HCT116 (cell line): Measurements from ENCODE around the gene SYN1.
"Not testable (repeated sequence)": the region's sequence is repeated elsewhere in the genome, so short reads cannot be mapped to it uniquely, and the experiment has no call there.

Experiments used
- CEBPB ChIP-seq: IDR thresholded peaks from 2 replicates; pipeline ENCODE4 v1.6.1; 2012; ENCODE audit warnings: low read depth
- CTCF ChIP-seq, 3 experiments: fragments of 200-600 bp in 1 of 3; sonication (generic) in 1 of 3; IDR thresholded peaks in 2 of 3; conservative IDR thresholded peaks in 1 of 3; 2 replicates each; pipeline ENCODE4 v1.5.1; 2012 to 2017; ENCODE audit warnings: low read depth in 2 of 3, low read length in 2 of 3, antibody characterized with exemption in 1 of 3, borderline replicate concordance in 1 of 3, control low read depth in 1 of 3, mild to moderate bottlenecking in 1 of 3, mixed read lengths in 1 of 3, mixed run types in 1 of 3, moderate library complexity in 1 of 3; ENCODE audit not compliant: insufficient read depth in 1 of 3
- EZH2phosphoT487 ChIP-seq: fragments of 200-600 bp; IDR thresholded peaks from 2 replicates; pipeline ENCODE4 v1.6.1; 2018; ENCODE audit warnings: antibody characterized with exemption, borderline replicate concordance
- JUND ChIP-seq: IDR thresholded peaks from 2 replicates; pipeline ENCODE4 v1.6.1; 2012
- POLR2A ChIP-seq: IDR thresholded peaks from 2 replicates; pipeline ENCODE4 v1.7.0; 2011; ENCODE audit warnings: borderline replicate concordance; ENCODE audit not compliant: insufficient read depth, insufficient read length; ENCODE audit errors: extremely low read depth
- POLR2AphosphoS5 ChIP-seq: IDR thresholded peaks from 2 replicates; pipeline ENCODE4 v1.6.1; 2011; ENCODE audit warnings: mild to moderate bottlenecking, low read depth, low read length, moderate library complexity
- REST ChIP-seq: IDR thresholded peaks from 2 replicates; pipeline ENCODE4 v1.6.1; 2012; ENCODE audit warnings: low read depth
- YY1 ChIP-seq: IDR thresholded peaks from 2 replicates; pipeline ENCODE4 v1.6.1; 2011; ENCODE audit warnings: low read length, low read depth, moderate library complexity, mild to moderate bottlenecking; ENCODE audit not compliant: insufficient replicate concordance; ENCODE audit errors: extremely low read depth
- ZBTB33 ChIP-seq: IDR thresholded peaks from 2 replicates; pipeline ENCODE4 v1.6.1; 2011; ENCODE audit warnings: mild to moderate bottlenecking, low read length, moderate library complexity; ENCODE audit not compliant: insufficient replicate concordance; ENCODE audit errors: extremely low read depth
- TF ChIP-seq, protein P1 (sequence below): IDR thresholded peaks from 2 replicates; pipeline ENCODE4 v1.6.1; 2012

DNA sequence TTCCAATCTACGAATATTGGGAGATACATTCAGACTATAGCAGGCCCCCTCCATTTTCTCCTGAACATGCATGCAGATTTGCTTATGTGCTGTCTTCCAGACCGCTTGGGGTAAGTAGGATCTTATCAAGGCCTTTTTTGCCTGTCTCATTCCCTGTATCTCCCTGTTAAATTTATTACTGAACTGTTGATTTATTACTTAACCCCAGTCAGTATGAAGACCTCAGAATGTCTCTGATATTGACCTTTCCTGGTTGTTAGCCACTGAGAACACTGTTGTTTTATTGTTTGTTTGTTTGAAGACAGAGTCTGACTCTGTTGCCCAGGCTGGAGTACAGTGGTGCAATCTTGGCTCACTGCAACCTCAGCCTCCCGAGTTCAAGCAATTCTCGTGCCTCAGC is 46.1 kb upstream of the SYN1 start:
- TF ChIP-seq POLR2A; POLR2AphosphoS5; CTCF (IDR thresholded peaks at IDR 0.05 in 2 of 3, conservative IDR thresholded peaks at IDR 0.05 in 1 of 3; ENCODE audit: borderline replicate concordance in 1 of 3, insufficient read depth in 1 of 3, low read depth in 2 of 3, low read length in 2 of 3); EZH2phosphoT487; JUND; REST; CEBPB; YY1; ZBTB33: not testable (repeated sequence)
- TF ChIP-seq, protein P1, sequence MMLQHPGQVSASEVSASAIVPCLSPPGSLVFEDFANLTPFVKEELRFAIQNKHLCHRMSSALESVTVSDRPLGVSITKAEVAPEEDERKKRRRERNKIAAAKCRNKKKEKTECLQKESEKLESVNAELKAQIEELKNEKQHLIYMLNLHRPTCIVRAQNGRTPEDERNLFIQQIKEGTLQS = not testable (repeated sequence)
